Endothelial cell of umbilical vein (primary cell): ENCODE results near the gene KCNN3.

Experiments used
- EZH2 ChIP-seq: IDR thresholded peaks from 2 replicates; pipeline ENCODE4 v1.6.1; 2012; ENCODE audit warnings: borderline replicate concordance, low read depth, mild to moderate bottlenecking, moderate library complexity, low read length, inconsistent platforms; ENCODE audit not compliant: severe bottlenecking
- FOS ChIP-seq: IDR thresholded peaks from 2 replicates; pipeline ENCODE4 v1.6.1; 2011; ENCODE audit warnings: mild to moderate bottlenecking, low read length, moderate library complexity, borderline replicate concordance; ENCODE audit not compliant: insufficient read depth
- MYC ChIP-seq: IDR thresholded peaks from one replicate; pipeline ENCODE4 v1.6.1; 2011; ENCODE audit warnings: mild to moderate bottlenecking, low read depth, low read length
- POLR2A ChIP-seq: IDR thresholded peaks from 2 replicates; pipeline ENCODE4 v1.6.1; 2012; ENCODE audit warnings: low read depth, mild to moderate bottlenecking, control low read depth, low read length
- POLR2AphosphoS5 ChIP-seq: IDR thresholded peaks from 2 replicates; pipeline ENCODE4 v1.6.1; 2012; ENCODE audit warnings: low read depth, mild to moderate bottlenecking, control low read depth, low read length, moderate library complexity; ENCODE audit not compliant: insufficient read depth
- TF ChIP-seq, protein P1 (sequence below), 2 donors: IDR thresholded peaks; 1 replicate in 1 of 2; 2 replicates in 1 of 2; pipeline ENCODE4 v1.5.1; 2011; ENCODE audit warnings: low read length in 2 of 2, mild to moderate bottlenecking in 2 of 2, moderate library complexity in 2 of 2, control low read depth in 1 of 2, inconsistent platforms in 1 of 2, low read depth in 1 of 2; ENCODE audit not compliant: insufficient read depth in 1 of 2; ENCODE audit errors: extremely low read depth in 1 of 2
- TF ChIP-seq, protein P2 (sequence below): IDR thresholded peaks from 2 replicates; pipeline ENCODE4 v1.6.1; 2011; ENCODE audit not compliant: insufficient read depth, insufficient read length

DNA sequence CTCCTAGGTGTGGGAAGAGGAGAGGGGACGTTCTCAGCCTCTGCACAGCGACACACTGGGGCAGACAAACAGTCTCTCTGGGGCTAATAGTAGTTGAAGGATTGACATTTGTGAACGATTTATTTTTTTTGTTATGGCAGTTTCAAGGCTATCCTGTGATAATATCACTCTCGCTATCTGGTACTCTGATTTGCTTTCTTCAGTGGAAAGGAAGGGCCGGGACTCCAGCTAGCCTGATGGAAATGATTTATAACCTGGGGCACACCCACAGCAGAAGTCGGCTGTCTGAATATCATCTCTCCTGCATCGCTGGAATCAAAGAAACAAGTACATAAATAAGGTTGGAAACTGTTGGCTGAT, 122.7 kb downstream of the KCNN3 start:
- TF ChIP-seq POLR2AphosphoS5 (no peak), FOS (no peak), POLR2A (no peak), MYC (no peak), EZH2 (no peak)
- TF ChIP-seq, protein P1, sequence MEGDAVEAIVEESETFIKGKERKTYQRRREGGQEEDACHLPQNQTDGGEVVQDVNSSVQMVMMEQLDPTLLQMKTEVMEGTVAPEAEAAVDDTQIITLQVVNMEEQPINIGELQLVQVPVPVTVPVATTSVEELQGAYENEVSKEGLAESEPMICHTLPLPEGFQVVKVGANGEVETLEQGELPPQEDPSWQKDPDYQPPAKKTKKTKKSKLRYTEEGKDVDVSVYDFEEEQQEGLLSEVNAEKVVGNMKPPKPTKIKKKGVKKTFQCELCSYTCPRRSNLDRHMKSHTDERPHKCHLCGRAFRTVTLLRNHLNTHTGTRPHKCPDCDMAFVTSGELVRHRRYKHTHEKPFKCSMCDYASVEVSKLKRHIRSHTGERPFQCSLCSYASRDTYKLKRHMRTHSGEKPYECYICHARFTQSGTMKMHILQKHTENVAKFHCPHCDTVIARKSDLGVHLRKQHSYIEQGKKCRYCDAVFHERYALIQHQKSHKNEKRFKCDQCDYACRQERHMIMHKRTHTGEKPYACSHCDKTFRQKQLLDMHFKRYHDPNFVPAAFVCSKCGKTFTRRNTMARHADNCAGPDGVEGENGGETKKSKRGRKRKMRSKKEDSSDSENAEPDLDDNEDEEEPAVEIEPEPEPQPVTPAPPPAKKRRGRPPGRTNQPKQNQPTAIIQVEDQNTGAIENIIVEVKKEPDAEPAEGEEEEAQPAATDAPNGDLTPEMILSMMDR (IDR thresholded peaks at IDR 0.05; ENCODE audit: extremely low read depth in 1 of 2, insufficient read depth in 1 of 2, low read depth in 1 of 2, low read length in 2 of 2) = no peak
- TF ChIP-seq, protein P2, sequence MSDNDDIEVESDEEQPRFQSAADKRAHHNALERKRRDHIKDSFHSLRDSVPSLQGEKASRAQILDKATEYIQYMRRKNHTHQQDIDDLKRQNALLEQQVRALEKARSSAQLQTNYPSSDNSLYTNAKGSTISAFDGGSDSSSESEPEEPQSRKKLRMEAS = no peak
